Transverse colon (tissue), 3 donors: ENCODE data around the gene WT1.

Source experiments
- CTCF ChIP-seq, 5 experiments: fragments of 200-600 bp in 3 of 5; fragments of 450-650 bp in 2 of 5; sonication (generic) in 3 of 5; IDR thresholded peaks; 1 replicate in 2 of 5; 2 replicates in 3 of 5; pipeline ENCODE4 v1.5.1; 2016 to 2017; ENCODE audit warnings: antibody characterized with exemption in 5 of 5, inconsistent platforms in 3 of 5, mild to moderate bottlenecking in 2 of 5, moderate library complexity in 1 of 5
- EP300 ChIP-seq: sonication (generic); formaldehyde crosslinking; IDR thresholded peaks from one replicate; pipeline ENCODE4 v1.6.1; 2017; ENCODE audit warnings: antibody characterized with exemption, low read depth

- TF ChIP-seq CTCF (IDR thresholded peaks at IDR 0.05) = no peak
- no peak for TF ChIP-seq EP300
Measured at GRCh38 chr11:32417806-32418205, 17.5 kb downstream of the WT1 start.
